SW480 (cell line): ENCODE data around the gene ICOSLG.
"Not testable (repeated sequence)": the region's sequence is repeated elsewhere in the genome, so short reads cannot be mapped to it uniquely, and the experiment has no call there.

Experiments used
- DNase-seq: peaks from one replicate; pipeline ENCODE4 v3.0.0-alpha.2; 2016; ENCODE audit warnings: low spot score

ICOSLG gene

GRCh38 chr21:44223334-44223733, 17.4 kb downstream of the ICOSLG start:
- DNase-seq, result not testable (repeated sequence)

- DNase-seq, result not testable (repeated sequence)
Measured at GRCh38 chr21:44220674-44221073, 20.1 kb downstream of the ICOSLG start.

- DNase-seq, result not testable (repeated sequence)
Measured at GRCh38 chr21:44218461-44218860, 22.3 kb downstream of the ICOSLG start.

GRCh38 chr21:44211978-44212377, 28.8 kb downstream of the ICOSLG start:
- not testable (repeated sequence) for DNase-seq

GRCh38 chr21:44211574-44211973, 29.2 kb downstream of the ICOSLG start:
- DNase-seq, result not testable (repeated sequence)

GRCh38 chr21:44207860-44208646, 32.7 kb downstream of the ICOSLG start:
- not testable (repeated sequence) for DNase-seq

GRCh38 chr21:44206698-44207676, 33.8 kb downstream of the ICOSLG start:
- DNase-seq, result not testable (repeated sequence)

GRCh38 chr21:44206187-44206586, 34.6 kb downstream of the ICOSLG start:
- DNase-seq, result not testable (repeated sequence)

GRCh38 chr21:44202590-44203299, 38.0 kb downstream of the ICOSLG start:
- not testable (repeated sequence) for DNase-seq

GRCh38 chr21:44199997-44200396, 40.7 kb downstream of the ICOSLG start:
- not testable (repeated sequence) for DNase-seq

GRCh38 chr21:44199448-44199847, 41.3 kb downstream of the ICOSLG start:
- no peak for DNase-seq

GRCh38 chr21:44197156-44197516, 43.6 kb downstream of the ICOSLG start:
- DNase-seq, result not testable (repeated sequence)

GRCh38 chr21:44196212-44197155, 44.3 kb downstream of the ICOSLG start:
- DNase-seq, result not testable (repeated sequence)

GRCh38 chr21:44194888-44195287, 45.9 kb downstream of the ICOSLG start:
- not testable (repeated sequence) for DNase-seq

- DNase-seq, result not testable (repeated sequence)
Measured at GRCh38 chr21:44194451-44194850, 46.3 kb downstream of the ICOSLG start.

- not testable (repeated sequence) for DNase-seq
Measured at GRCh38 chr21:44193108-44193507, 47.6 kb downstream of the ICOSLG start.

GRCh38 chr21:44190349-44191271, 50.1 kb downstream of the ICOSLG start:
- not testable (repeated sequence) for DNase-seq

GRCh38 chr21:44184862-44185261, 55.9 kb downstream of the ICOSLG start:
- not testable (repeated sequence) for DNase-seq

- not testable (repeated sequence) for DNase-seq
Measured at GRCh38 chr21:44182202-44182601, 58.5 kb downstream of the ICOSLG start.

GRCh38 chr21:44181506-44181905, 59.2 kb downstream of the ICOSLG start:
- DNase-seq, result not testable (repeated sequence)
